HUES48 (cell line): Measurements from ENCODE around the gene SLC35F3.

ENCODE experiments used
- H3K27ac ChIP-seq: one replicate; pipeline ENCODE4 v1.7.0; 2013; ENCODE audit warnings: low read depth, low read length, inconsistent platforms
- H3K27me3 ChIP-seq: 2 replicates; pipeline ENCODE4 v1.6.1; 2013; ENCODE audit warnings: mild to moderate bottlenecking, low read length; ENCODE audit not compliant: control insufficient read depth, insufficient read depth
- H3K36me3 ChIP-seq: 2 replicates; pipeline ENCODE4 v1.6.1; 2013; ENCODE audit warnings: low read length; ENCODE audit not compliant: control insufficient read depth, insufficient read depth
- H3K4me1 ChIP-seq: 2 replicates; pipeline ENCODE4 v1.6.1; 2013; ENCODE audit warnings: mild to moderate bottlenecking, low read length; ENCODE audit not compliant: control insufficient read depth, insufficient read depth
- H3K4me3 ChIP-seq: 2 replicates; pipeline ENCODE4 v1.5.1; 2013; ENCODE audit warnings: mild to moderate bottlenecking, low read depth, low read length
- H3K9ac ChIP-seq: 2 replicates; pipeline ENCODE4 v1.6.1; 2013; ENCODE audit warnings: mild to moderate bottlenecking, low read depth, low read length, moderate library complexity
- H3K9me3 ChIP-seq: 2 replicates; pipeline ENCODE4 v1.6.1; 2013; ENCODE audit warnings: low read length; ENCODE audit not compliant: control insufficient read depth, insufficient read depth

SLC35F3 gene

GRCh38 chr1:233944601-233945000, 40.1 kb downstream of the SLC35F3 start:
- H3K9me3 ChIP-seq: no peaks in the 10 kb centered on the region
- H3K4me3 ChIP-seq: no peak overlapping the region
- H3K27me3 ChIP-seq: no peaks in the 10 kb centered on the region
- no peaks in the 10 kb centered on the region for H3K36me3 ChIP-seq
- H3K27ac ChIP-seq: no peak overlapping the region
- no peaks in the 10 kb centered on the region for H3K4me1 ChIP-seq
- no peak overlapping the region for H3K9ac ChIP-seq

- no peak overlapping the region for H3K9ac ChIP-seq
- no peak overlapping the region for H3K4me3 ChIP-seq
- H3K4me1 ChIP-seq: no peaks in the 10 kb centered on the region
- no peaks in the 10 kb centered on the region for H3K27me3 ChIP-seq
- no peaks in the 10 kb centered on the region for H3K36me3 ChIP-seq
- no peaks in the 10 kb centered on the region for H3K9me3 ChIP-seq
- no peak overlapping the region for H3K27ac ChIP-seq
Observed at GRCh38 chr1:233945573-233945972, 41.1 kb downstream of the SLC35F3 start.

GRCh38 chr1:233945979-233946378, 41.5 kb downstream of the SLC35F3 start:
- H3K9ac ChIP-seq: no peak overlapping the region
- no peaks in the 10 kb centered on the region for H3K4me1 ChIP-seq
- no peaks in the 10 kb centered on the region for H3K27me3 ChIP-seq
- no peak overlapping the region for H3K27ac ChIP-seq
- no peaks in the 10 kb centered on the region for H3K9me3 ChIP-seq
- no peaks in the 10 kb centered on the region for H3K36me3 ChIP-seq
- no peak overlapping the region for H3K4me3 ChIP-seq

- no peak overlapping the region for H3K4me3 ChIP-seq
- H3K27me3 ChIP-seq: no peaks in the 10 kb centered on the region
- H3K9me3 ChIP-seq: no peaks in the 10 kb centered on the region
- no peak overlapping the region for H3K9ac ChIP-seq
- no peaks in the 10 kb centered on the region for H3K36me3 ChIP-seq
- H3K27ac ChIP-seq: no peak overlapping the region
- no peaks in the 10 kb centered on the region for H3K4me1 ChIP-seq
Observed at GRCh38 chr1:233946724-233947123, 42.2 kb downstream of the SLC35F3 start.

GRCh38 chr1:233951804-233952203, 47.3 kb downstream of the SLC35F3 start:
- Histone ChIP-seq H3K9ac (no peak overlapping the region), H3K27me3 (no peaks in the 10 kb centered on the region)

GRCh38 chr1:233957691-233958090, 53.2 kb downstream of the SLC35F3 start:
- Histone ChIP-seq H3K4me1 (no peaks in the 10 kb centered on the region), H3K27ac (no peak overlapping the region), H3K36me3 (no peaks in the 10 kb centered on the region), H3K9me3 (no peaks in the 10 kb centered on the region), H3K27me3 (no peaks in the 10 kb centered on the region), H3K4me3 (no peak overlapping the region), H3K9ac (no peak overlapping the region)

More at GRCh38 chr1:233951804-233952203, 47.3 kb downstream of the SLC35F3 start:
- H3K36me3 ChIP-seq: no peaks in the 10 kb centered on the region
- H3K27ac ChIP-seq: no peak overlapping the region
- H3K9me3 ChIP-seq: peaks cover 6% of the 10 kb centered on the region
- no peak overlapping the region for H3K4me3 ChIP-seq
- no peaks in the 10 kb centered on the region for H3K4me1 ChIP-seq

- no peak overlapping the region for H3K27ac ChIP-seq
- H3K4me3 ChIP-seq: no peak overlapping the region
- H3K9ac ChIP-seq: no peak overlapping the region
- H3K27me3 ChIP-seq: no peaks in the 10 kb centered on the region
- H3K36me3 ChIP-seq: no peaks in the 10 kb centered on the region
- H3K4me1 ChIP-seq: no peaks in the 10 kb centered on the region
- no peaks in the 10 kb centered on the region for H3K9me3 ChIP-seq
Observed at GRCh38 chr1:233959102-233959501, 54.6 kb downstream of the SLC35F3 start.

GRCh38 chr1:233959971-233960370, 55.5 kb downstream of the SLC35F3 start:
- 0 out of 2 replicates have a peak, but pooled peaks cover 2% of the 10 kb centered on the region for H3K9me3 ChIP-seq
- H3K36me3 ChIP-seq: no peaks in the 10 kb centered on the region
- H3K9ac ChIP-seq: no peak overlapping the region
- no peaks in the 10 kb centered on the region for H3K4me1 ChIP-seq
- no peak overlapping the region for H3K27ac ChIP-seq
- H3K27me3 ChIP-seq: no peaks in the 10 kb centered on the region
- no peak overlapping the region for H3K4me3 ChIP-seq

- Histone ChIP-seq H3K9me3 (0 out of 2 replicates have a peak, but pooled peaks cover 2% of the 10 kb centered on the region), H3K27me3 (no peaks in the 10 kb centered on the region), H3K36me3 (no peaks in the 10 kb centered on the region), H3K27ac (no peak overlapping the region), H3K9ac (no peak overlapping the region), H3K4me3 (no peak overlapping the region), H3K4me1 (no peaks in the 10 kb centered on the region)
Observed at GRCh38 chr1:233960386-233960785, 55.9 kb downstream of the SLC35F3 start.

- H3K4me1 ChIP-seq: no peaks in the 10 kb centered on the region
Observed at GRCh38 chr1:233962878-233963277, 58.4 kb downstream of the SLC35F3 start.

GRCh38 chr1:233965856-233966255, 61.4 kb downstream of the SLC35F3 start:
- H3K27me3 ChIP-seq: no peaks in the 10 kb centered on the region
- 0 out of 2 replicates have a peak, but pooled peaks cover 2% of the 10 kb centered on the region for H3K9me3 ChIP-seq
- no peak overlapping the region for H3K4me3 ChIP-seq
- H3K4me1 ChIP-seq: no peaks in the 10 kb centered on the region
- H3K27ac ChIP-seq: no peak overlapping the region
- no peaks in the 10 kb centered on the region for H3K36me3 ChIP-seq
- H3K9ac ChIP-seq: no peak overlapping the region

More at GRCh38 chr1:233962878-233963277, 58.4 kb downstream of the SLC35F3 start:
- Histone ChIP-seq H3K9ac (no peak overlapping the region), H3K27me3 (no peaks in the 10 kb centered on the region), H3K27ac (no peak overlapping the region), H3K9me3 (0 out of 2 replicates have a peak, but pooled peaks cover 2% of the 10 kb centered on the region), H3K4me3 (no peak overlapping the region), H3K36me3 (no peaks in the 10 kb centered on the region)

- Histone ChIP-seq H3K4me1 (no peaks in the 10 kb centered on the region), H3K27me3 (no peaks in the 10 kb centered on the region), H3K36me3 (no peaks in the 10 kb centered on the region), H3K27ac (no peak overlapping the region), H3K9ac (no peak overlapping the region), H3K9me3 (no peaks in the 10 kb centered on the region), H3K4me3 (no peak overlapping the region)
Observed at GRCh38 chr1:233971753-233972152, 67.3 kb downstream of the SLC35F3 start.
